ENCODE results near the gene SAMHD1. TPM values are rescaled to one million over a fixed set of nuclear protein-coding genes. Genes with fewer than 3 reads are reported as not detected.
A peak's percentile ranks its signal among the peaks of the same experiment; 100 is the strongest.

Gene SAMHD1
- total RNA-seq, 4 donors from 2014 or later, result 76.8 to 172 (median 104) TPM

- no peak for TF ChIP-seq POLR2A (IDR thresholded peaks at IDR 0.05)
- TF ChIP-seq CTCF (IDR thresholded peaks at IDR 0.05), result no peak
- Histone ChIP-seq H3K4me1 (no peaks in the 10 kb centered on the region), H3K4me3 (no peak overlapping the region), H3K9me3 (no peaks in the 10 kb centered on the region), H3K27ac (no peak overlapping the region), H3K27me3 (no peaks in the 10 kb centered on the region), H3K36me3 (no peaks in the 10 kb centered on the region)
- intact Hi-C loops (cut with DNase I; ENCODE audit: low total_unique reads), result no loop called here
- no peak for DNase-seq
Measured at GRCh38 chr20:36888880-36889516, 62.5 kb downstream of the SAMHD1 start.

- Histone ChIP-seq H3K27me3 (no peaks in the 10 kb centered on the region), H3K4me3 (no peak overlapping the region), H3K9me3 (no peaks in the 10 kb centered on the region), H3K27ac (no peak overlapping the region), H3K4me1 (no peaks in the 10 kb centered on the region), H3K36me3 (no peaks in the 10 kb centered on the region)
- DNase-seq, result no peak
- no peak for TF ChIP-seq CTCF (IDR thresholded peaks at IDR 0.05)
- TF ChIP-seq POLR2A (IDR thresholded peaks at IDR 0.05), result no peak
- intact Hi-C loops (cut with DNase I; ENCODE audit: low total_unique reads), result no loop called here
Measured at GRCh38 chr20:36887752-36888090, 63.8 kb downstream of the SAMHD1 start.

GRCh38 chr20:36886859-36887751 lies 64.4 kb downstream of the SAMHD1 start:
- H3K36me3 ChIP-seq, result no peaks in the 10 kb centered on the region
- intact Hi-C loops (cut with DNase I; ENCODE audit: low total_unique reads), result no loop called here
- peak; percentile 81 to 86 for DNase-seq
- no peaks in the 10 kb centered on the region for H3K27me3 ChIP-seq
- H3K4me3 ChIP-seq, result no peak overlapping the region
- H3K9me3 ChIP-seq, result no peaks in the 10 kb centered on the region
- TF ChIP-seq CTCF (IDR thresholded peaks at IDR 0.05) (peak; percentile 90 to 95 (median 92)), POLR2A (IDR thresholded peaks at IDR 0.05) (no peak)
- no peaks in the 10 kb centered on the region for H3K4me1 ChIP-seq
- H3K27ac ChIP-seq, result peak overlapping the region in 1 of 2 donors; percentile 28

- intact Hi-C loops (cut with DNase I; ENCODE audit: low total_unique reads), result no loop called here
- no peak overlapping the region for H3K4me3 ChIP-seq
- DNase-seq, result no peak
- no peaks in the 10 kb centered on the region for H3K9me3 ChIP-seq
- no peaks in the 10 kb centered on the region for H3K36me3 ChIP-seq
- TF ChIP-seq CTCF (IDR thresholded peaks at IDR 0.05) (no peak), POLR2A (IDR thresholded peaks at IDR 0.05) (no peak)
- H3K27ac ChIP-seq, result no peak overlapping the region
- H3K27me3 ChIP-seq, result no peaks in the 10 kb centered on the region
- H3K4me1 ChIP-seq, result no peaks in the 10 kb centered on the region
Measured at GRCh38 chr20:36885356-36885755, 66.2 kb downstream of the SAMHD1 start.

- intact Hi-C loops (cut with DNase I; ENCODE audit: low total_unique reads), result no loop called here
- Histone ChIP-seq H3K36me3 (no peaks in the 10 kb centered on the region), H3K27ac (no peak overlapping the region), H3K9me3 (no peaks in the 10 kb centered on the region), H3K4me1 (no peaks in the 10 kb centered on the region), H3K4me3 (no peak overlapping the region), H3K27me3 (no peaks in the 10 kb centered on the region)
- DNase-seq, result no peak
- no peak for TF ChIP-seq POLR2A (IDR thresholded peaks at IDR 0.05)
- no peak for TF ChIP-seq CTCF (IDR thresholded peaks at IDR 0.05)
Measured at GRCh38 chr20:36883977-36884535, 67.5 kb downstream of the SAMHD1 start.

All from uterus (tissue), 4 donors.